Measurements from ENCODE around the gene SRXN1. TPM values are rescaled to one million over a fixed set of nuclear protein-coding genes. Genes with fewer than 3 reads are reported as not detected.

SRXN1 gene
- total and polyA plus RNA-seq, 2 donors (not counting 3 experiments of a cell fraction or from before 2014, with no cell fraction given), result 19.3 to 24.9 TPM

- Histone ChIP-seq H3K4me2 (ENCODE audit: insufficient read depth, low read length) (no peak overlapping the region), H3K4me3 (replicated peaks in 1 of 3; ENCODE audit: insufficient read depth in 1 of 3, low read depth in 1 of 3, low read length in 3 of 3) (no peak overlapping the region), H3K9me1 (replicated peaks; ENCODE audit: control insufficient read depth, extremely low read depth, insufficient read depth, low read length) (no peaks in the 10 kb centered on the region), H3K27ac (ENCODE audit: insufficient read depth, low read depth, low read length) (no peak overlapping the region), H4K20me1 (replicated peaks; ENCODE audit: control insufficient read depth, extremely low read depth, insufficient read depth, low read length) (no peaks in the 10 kb centered on the region), H3K9ac (replicated peaks; ENCODE audit: extremely low read depth, insufficient read depth, low read length) (no peak overlapping the region), H3K4me1 (ENCODE audit: control insufficient read depth, extremely low read depth, insufficient read depth, low read length) (no peaks in the 10 kb centered on the region), H3K9me3 (replicated peaks; ENCODE audit: control insufficient read depth, insufficient read depth, low read length) (no peaks in the 10 kb centered on the region), H2AFZ (ENCODE audit: low read depth, low read length) (no peak overlapping the region), H3K27me3 (ENCODE audit: control insufficient read depth in 2 of 2, insufficient read depth in 2 of 2, low read length in 2 of 2) (peaks cover 18 to 19% of the 10 kb centered on the region in 2 experiments), H3K79me2 (ENCODE audit: control insufficient read depth, insufficient read depth, low read length) (no peaks in the 10 kb centered on the region), H3K36me3 (ENCODE audit: control insufficient read depth in 2 of 2, extremely low read depth in 1 of 2, insufficient read depth in 2 of 2, low read length in 2 of 2) (no peaks in the 10 kb centered on the region)
- FAIRE-seq (no peak), DNase-seq (ENCODE audit: low read depth, low spot score) (no peak)
- dilution Hi-C loops (cut with MboI; ENCODE audit: extremely low pct_ligation_motif_present, low sequenced_read_pairs), result no loop called here
- BruUV-seq (replicated peaks), result no TSS peak
- intact Hi-C loops (cut with micrococcal nuclease), result no loop called here
- CTCF ChIA-PET, result no interaction called here
- POLR2A ChIA-PET, result no interaction called here
- TF ChIP-seq EZH2 (IDR thresholded peaks at IDR 0.05; ENCODE audit: borderline replicate concordance, low read depth, low read length, severe bottlenecking), result no peak
- no peak for TF ChIP-seq GATA2 (IDR thresholded peaks at IDR 0.05; ENCODE audit: insufficient read depth, insufficient read length, low read depth, low read length)
- TF ChIP-seq FOS (IDR thresholded peaks at IDR 0.05; ENCODE audit: borderline replicate concordance, insufficient read depth, low read length), result no peak
- TF ChIP-seq, protein P1, sequence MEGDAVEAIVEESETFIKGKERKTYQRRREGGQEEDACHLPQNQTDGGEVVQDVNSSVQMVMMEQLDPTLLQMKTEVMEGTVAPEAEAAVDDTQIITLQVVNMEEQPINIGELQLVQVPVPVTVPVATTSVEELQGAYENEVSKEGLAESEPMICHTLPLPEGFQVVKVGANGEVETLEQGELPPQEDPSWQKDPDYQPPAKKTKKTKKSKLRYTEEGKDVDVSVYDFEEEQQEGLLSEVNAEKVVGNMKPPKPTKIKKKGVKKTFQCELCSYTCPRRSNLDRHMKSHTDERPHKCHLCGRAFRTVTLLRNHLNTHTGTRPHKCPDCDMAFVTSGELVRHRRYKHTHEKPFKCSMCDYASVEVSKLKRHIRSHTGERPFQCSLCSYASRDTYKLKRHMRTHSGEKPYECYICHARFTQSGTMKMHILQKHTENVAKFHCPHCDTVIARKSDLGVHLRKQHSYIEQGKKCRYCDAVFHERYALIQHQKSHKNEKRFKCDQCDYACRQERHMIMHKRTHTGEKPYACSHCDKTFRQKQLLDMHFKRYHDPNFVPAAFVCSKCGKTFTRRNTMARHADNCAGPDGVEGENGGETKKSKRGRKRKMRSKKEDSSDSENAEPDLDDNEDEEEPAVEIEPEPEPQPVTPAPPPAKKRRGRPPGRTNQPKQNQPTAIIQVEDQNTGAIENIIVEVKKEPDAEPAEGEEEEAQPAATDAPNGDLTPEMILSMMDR (IDR thresholded peaks at IDR 0.05; ENCODE audit: extremely low read depth in 1 of 2, insufficient read depth in 1 of 2, low read depth in 1 of 2, low read length in 2 of 2), result no peak
- TF ChIP-seq MYC (IDR thresholded peaks at IDR 0.05; ENCODE audit: low read depth, low read length), result no peak
- no peak for TF ChIP-seq POLR2AphosphoS5 (IDR thresholded peaks at IDR 0.05; ENCODE audit: insufficient read depth, low read depth, low read length)
- TF ChIP-seq, protein P2, sequence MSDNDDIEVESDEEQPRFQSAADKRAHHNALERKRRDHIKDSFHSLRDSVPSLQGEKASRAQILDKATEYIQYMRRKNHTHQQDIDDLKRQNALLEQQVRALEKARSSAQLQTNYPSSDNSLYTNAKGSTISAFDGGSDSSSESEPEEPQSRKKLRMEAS (IDR thresholded peaks at IDR 0.05; ENCODE audit: insufficient read depth, insufficient read length), result no peak
- no peak for TF ChIP-seq POLR2A (IDR thresholded peaks at IDR 0.05; ENCODE audit: low read depth, low read length)
- TF ChIP-seq JUN (IDR thresholded peaks at IDR 0.05; ENCODE audit: borderline replicate concordance, insufficient read depth, insufficient read length, low read depth), result no peak
Observed at GRCh38 chr20:605237-605636, 47.8 kb downstream of the SRXN1 start.
